Spleen (tissue), 11 donors: Measurements from ENCODE around the gene YAE1. TPM values are rescaled to one million over a fixed set of nuclear protein-coding genes. Genes with fewer than 3 reads are reported as not detected.

Experiments
- DNase-seq: peaks from one replicate; pipeline ENCODE4 v3.0.0-alpha.2; 2020
- H3K27ac ChIP-seq, 8 donors: fragments of 200-600 bp; sonication (generic) in 7 of 8; 1 replicate in 4 of 8; 2 replicates in 4 of 8; pipeline versions ENCODE4 v1.5.0 to v1.8.0; 2016 to 2021; ENCODE audit warnings: inconsistent platforms in 4 of 8, mild to moderate bottlenecking in 4 of 8, moderate library complexity in 1 of 8
- H3K27me3 ChIP-seq, 7 donors: fragments of 200-600 bp; sonication (generic) in 6 of 7; replicated peaks in 1 of 7; 1 replicate in 4 of 7; 2 replicates in 3 of 7; pipeline versions ENCODE4 v1.5.0 to v1.8.0; 2016 to 2021; ENCODE audit warnings: inconsistent platforms in 3 of 7, mild to moderate bottlenecking in 1 of 7
- H3K36me3 ChIP-seq, 6 donors: fragments of 200-600 bp; sonication (generic) in 5 of 6; 1 replicate in 4 of 6; 2 replicates in 2 of 6; pipeline versions ENCODE4 v1.5.0 to v1.8.0; 2016 to 2021; ENCODE audit warnings: inconsistent platforms in 2 of 6
- H3K4me1 ChIP-seq, 6 donors: fragments of 200-600 bp; sonication (generic) in 5 of 6; 1 replicate in 3 of 6; 2 replicates in 3 of 6; pipeline versions ENCODE4 v1.5.0 to v1.8.0; 2016 to 2021; ENCODE audit warnings: inconsistent platforms in 3 of 6
- H3K4me3 ChIP-seq, 8 donors: fragments of 200-600 bp; sonication (generic) in 7 of 8; 1 replicate in 4 of 8; 2 replicates in 4 of 8; pipeline versions ENCODE4 v1.5.0 to v1.8.0; 2016 to 2021; ENCODE audit warnings: inconsistent platforms in 4 of 8, mild to moderate bottlenecking in 4 of 8, moderate library complexity in 2 of 8
- H3K9me3 ChIP-seq, 8 donors: fragments of 200-600 bp; sonication (generic) in 7 of 8; 1 replicate in 4 of 8; 2 replicates in 4 of 8; pipeline versions ENCODE4 v1.5.0 to v1.8.0; 2016 to 2021; ENCODE audit warnings: inconsistent platforms in 4 of 8
- CTCF ChIP-seq, 11 experiments: fragments of 200-600 bp in 7 of 11; fragments of 450-650 bp in 4 of 11; sonication (generic) in 4 of 11; IDR thresholded peaks in 8 of 11; conservative IDR thresholded peaks in 3 of 11; 1 replicate in 7 of 11; 2 replicates in 4 of 11; pipeline versions ENCODE4 v1.4.0 to v1.8.0; 2016 to 2021; ENCODE audit warnings: antibody characterized with exemption in 11 of 11, inconsistent platforms in 4 of 11, mild to moderate bottlenecking in 1 of 11
- POLR2A ChIP-seq, 3 donors: fragments of 450-650 bp; IDR thresholded peaks; one replicate each; pipeline ENCODE4 v1.5.1; 2017; ENCODE audit warnings: antibody characterized with exemption in 3 of 3, mild to moderate bottlenecking in 1 of 3
- POLR2AphosphoS5 ChIP-seq, 3 donors: sonication (generic); formaldehyde crosslinking; IDR thresholded peaks; one replicate each; pipeline ENCODE4 v1.5.1; 2017; ENCODE audit warnings: antibody characterized with exemption in 3 of 3
- WGBS, 5 donors: extraction: QIAGEN DNeasy Blood & Tissue Kit in 3 of 5; methylation state at CpG; one replicate each; pipeline versions ENCODE4 v1.1.5 to v1.1.7; 2013 to 2018; 5-methylcytosine and 5-hydroxymethylcytosine counted together
- intact Hi-C: fragments of 100-400 bp; cut with DNase I; formaldehyde crosslinking; loops from one replicate; pipeline ENCODE4 v1.15.0; 2023; ENCODE audit warnings: low total_unique reads
- polyA plus RNA-seq, 3 donors: library from polyadenylated mRNA; stranded (reverse); fragments of 200-250 nt; gene quantifications; one replicate each; pipeline ENCODE4 v1.2.1, GENCODE V29; 2013
- total RNA-seq, 7 donors: library from RNA; depleted of rRNA in 3 of 7; stranded (reverse); fragments of >200 nt in 3 of 7; fragmentation: NEBNext Ultra II Directional in 4 of 7; extraction: Animal tissue kit (Norgen Biotek cat#: 25700) in 4 of 7; gene quantifications; one replicate each; pipeline versions ENCODE4 v1.1.0 to v1.2.1, GENCODE V29; 2016 to 2021
- donor health status: healthy with polysubstance abuse.
- donor health status: DM: no; HTN: no; CAD: no; lungs with moderate emphysema.
- donor health status: DM: no; HTN: no; CAD: no.
- donor health status: Bipolar disorder and iron deficiency.
- donor health status: healthy.
- donor health status: DM: no; HTN: no; CAD: no.
- donor health status: DM: yes; HTN: yes; CAD: no.

Gene YAE1
- total and polyA plus RNA-seq, 10 donors, result 13.2 to 21.8 (median 15.8) TPM

DNA sequence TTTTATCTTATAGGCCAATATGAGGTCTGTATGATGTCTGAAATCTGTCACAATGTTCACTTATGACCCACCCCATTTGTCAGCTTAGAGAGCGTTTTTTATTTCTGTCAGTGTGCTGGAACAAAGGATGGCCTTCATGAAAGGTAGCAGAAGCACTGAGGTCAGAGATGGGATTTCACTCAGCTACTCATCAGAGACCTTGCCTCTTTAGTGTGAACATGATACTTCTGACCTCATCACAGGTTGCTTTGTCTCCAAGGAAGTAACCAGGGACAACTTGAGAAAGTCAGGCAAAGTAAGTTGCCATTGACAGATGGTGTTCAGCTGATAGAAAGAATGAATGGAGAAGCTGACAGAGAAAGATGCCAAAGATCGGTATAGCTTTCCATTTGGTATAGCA, 16.3 kb downstream of the YAE1 start:
- Histone ChIP-seq H3K4me1 (no peaks in the 10 kb centered on the region), H3K27me3 (no peaks in the 10 kb centered on the region), H3K4me3 (no peak overlapping the region), H3K36me3 (peaks cover 0 to 10% (median 0%) of the 10 kb centered on the region in 6 donors), H3K27ac (no peak overlapping the region), H3K9me3 (no peaks in the 10 kb centered on the region)
- TF ChIP-seq POLR2AphosphoS5 (IDR thresholded peaks at IDR 0.05), result no peak
- TF ChIP-seq POLR2A (IDR thresholded peaks at IDR 0.05), result no peak
- no peak for TF ChIP-seq CTCF (IDR thresholded peaks at IDR 0.05 in 8 of 11, conservative IDR thresholded peaks at IDR 0.05 in 3 of 11)
- intact Hi-C loops, result loop anchor here (5.0 kb wide), 1 partner anchor 165 kb away; no protein-coding TSS in a partner anchor
- DNase-seq, result no peak
- 82 to 93% (median 84%) methylated on average over 2 of the region's 2 CpGs for WGBS, 5 donors

DNA sequence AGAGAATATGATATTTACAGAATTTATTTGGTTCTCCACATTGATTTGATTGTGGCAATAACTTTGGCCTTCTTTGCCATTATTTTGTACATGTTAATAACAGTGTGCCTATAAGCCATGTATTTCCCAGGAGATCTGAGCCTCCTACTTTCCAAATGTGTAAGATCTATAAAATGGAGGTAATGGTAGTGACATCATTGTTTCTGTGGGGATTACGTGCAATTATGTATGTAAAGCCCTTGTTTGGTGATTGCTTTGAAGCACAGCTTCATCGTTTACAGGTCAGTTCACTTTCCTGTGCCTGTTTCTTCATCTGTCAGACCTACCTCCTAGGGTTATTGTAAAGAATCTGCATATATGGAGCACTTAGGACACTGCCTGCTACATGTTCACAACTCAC, 17.3 kb downstream of the YAE1 start:
- Histone ChIP-seq H3K4me3 (no peak overlapping the region), H3K4me1 (no peaks in the 10 kb centered on the region), H3K27ac (no peak overlapping the region), H3K36me3 (peaks cover 0 to 6% (median 0%) of the 10 kb centered on the region in 6 donors), H3K9me3 (no peaks in the 10 kb centered on the region), H3K27me3 (no peaks in the 10 kb centered on the region)
- intact Hi-C loops, result loop anchor here (5.0 kb wide), 1 partner anchor 164 kb away; no protein-coding TSS in a partner anchor
- no peak for DNase-seq
- TF ChIP-seq CTCF (IDR thresholded peaks at IDR 0.05 in 8 of 11, conservative IDR thresholded peaks at IDR 0.05 in 3 of 11), result no peak
- TF ChIP-seq POLR2AphosphoS5 (IDR thresholded peaks at IDR 0.05), result no peak
- TF ChIP-seq POLR2A (IDR thresholded peaks at IDR 0.05), result no peak
- WGBS, 5 donors, result 81 to 96% (median 86%) methylated on average over 2 of the region's 2 CpGs

- Histone ChIP-seq H3K36me3 (no peaks in the 10 kb centered on the region), H3K9me3 (no peaks in the 10 kb centered on the region), H3K4me3 (no peak overlapping the region), H3K27ac (no peak overlapping the region), H3K4me1 (peaks cover 0 to 13% (median 5%) of the 10 kb centered on the region in 6 donors), H3K27me3 (no peaks in the 10 kb centered on the region)
- intact Hi-C loops, result no loop called here
- TF ChIP-seq POLR2AphosphoS5 (IDR thresholded peaks at IDR 0.05) (no peak), CTCF (IDR thresholded peaks at IDR 0.05 in 8 of 11, conservative IDR thresholded peaks at IDR 0.05 in 3 of 11) (no peak), POLR2A (IDR thresholded peaks at IDR 0.05) (no peak)
- DNase-seq, result no peak
These were observed 21.2 kb downstream of the YAE1 start for GRCh38 chr7:39587393-39587792.

DNA sequence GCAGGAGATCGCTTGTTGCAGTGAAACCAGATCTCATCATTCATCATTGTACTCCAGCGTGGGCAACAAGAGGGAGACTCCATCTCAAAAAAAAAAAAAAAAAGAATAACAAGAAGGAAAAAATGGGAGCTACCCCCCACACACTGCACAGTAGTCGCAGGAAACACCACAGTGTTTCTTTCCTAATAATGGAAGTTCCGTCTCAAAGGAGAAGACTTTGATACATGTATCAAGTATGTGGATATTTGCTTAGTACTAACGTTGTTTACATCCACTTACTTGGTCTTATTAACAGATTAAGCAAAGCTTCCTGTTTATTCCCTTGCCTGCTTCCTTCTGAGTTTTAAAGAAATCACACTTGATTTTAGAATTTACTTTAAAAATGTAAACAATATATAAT, 22.2 kb downstream of the YAE1 start:
- intact Hi-C loops, result no loop called here
- 69 to 81% (median 70%) methylated on average over 5 of the region's 5 CpGs for WGBS, 5 donors
- Histone ChIP-seq H3K4me1 (peaks cover 0 to 13% (median 5%) of the 10 kb centered on the region in 6 donors), H3K27me3 (no peaks in the 10 kb centered on the region), H3K36me3 (no peaks in the 10 kb centered on the region), H3K9me3 (no peaks in the 10 kb centered on the region), H3K4me3 (no peak overlapping the region), H3K27ac (no peak overlapping the region)
- no peak for DNase-seq
- TF ChIP-seq CTCF (IDR thresholded peaks at IDR 0.05 in 8 of 11, conservative IDR thresholded peaks at IDR 0.05 in 3 of 11) (no peak), POLR2AphosphoS5 (IDR thresholded peaks at IDR 0.05) (no peak), POLR2A (IDR thresholded peaks at IDR 0.05) (no peak)
